ENCODE data around the gene PRR20D.
"Not testable (repeated sequence)": the region's sequence is repeated elsewhere in the genome, so short reads cannot be mapped to it uniquely, and the experiment has no call there.

Gene PRR20D
- total RNA-seq, result 0 reads per million in 3 donors

GRCh38 chr13:57160332-57160731 lies at the start of gene PRR20D:
Gene PRR20D, plus strand, starts transcription at chr13:57160632. Its CDS starts 387 bp downstream, at chr13:57161019.
- H3K27me3 ChIP-seq (replicated peaks; ENCODE audit: control insufficient read depth, insufficient read depth, low read length, poor library complexity, severe bottlenecking); H3K27ac ChIP-seq (ENCODE audit: insufficient read depth, low read length, poor library complexity, severe bottlenecking); H3K4me3 ChIP-seq (ENCODE audit: insufficient read depth, low read depth, low read length, poor library complexity, severe bottlenecking); DNase-seq; H3K4me1 ChIP-seq (ENCODE audit: control insufficient read depth, insufficient read depth, low read length, poor library complexity, severe bottlenecking); H3K9me3 ChIP-seq (ENCODE audit: control insufficient read depth, low read length); H3K36me3 ChIP-seq (ENCODE audit: control insufficient read depth, insufficient read depth, low read length): not testable (repeated sequence)

GRCh38 chr13:57114945-57115344 lies 45.5 kb upstream of the PRR20D start:
- H3K4me1 ChIP-seq (ENCODE audit: control insufficient read depth, insufficient read depth, low read length, poor library complexity, severe bottlenecking), result no peaks in the 10 kb centered on the region
- H3K27me3 ChIP-seq (replicated peaks; ENCODE audit: control insufficient read depth, insufficient read depth, low read length, poor library complexity, severe bottlenecking), result no peaks in the 10 kb centered on the region
- no peak for DNase-seq
- H3K4me3 ChIP-seq (ENCODE audit: insufficient read depth, low read depth, low read length, poor library complexity, severe bottlenecking), result no peak overlapping the region
- no peaks in the 10 kb centered on the region for H3K9me3 ChIP-seq (ENCODE audit: control insufficient read depth, low read length)
- no peak overlapping the region for H3K27ac ChIP-seq (ENCODE audit: insufficient read depth, low read length, poor library complexity, severe bottlenecking)
- H3K36me3 ChIP-seq (ENCODE audit: control insufficient read depth, insufficient read depth, low read length), result no peaks in the 10 kb centered on the region

- H3K27me3 ChIP-seq (replicated peaks; ENCODE audit: control insufficient read depth, insufficient read depth, low read length, poor library complexity, severe bottlenecking), result no peaks in the 10 kb centered on the region
- no peak overlapping the region for H3K27ac ChIP-seq (ENCODE audit: insufficient read depth, low read length, poor library complexity, severe bottlenecking)
- no peaks in the 10 kb centered on the region for H3K36me3 ChIP-seq (ENCODE audit: control insufficient read depth, insufficient read depth, low read length)
These were observed 36.8 kb upstream of the PRR20D start for GRCh38 chr13:57123681-57124080.

GRCh38 chr13:57128909-57129308 lies 31.5 kb upstream of the PRR20D start:
- DNase-seq, result no peak
- no peaks in the 10 kb centered on the region for H3K27me3 ChIP-seq (replicated peaks; ENCODE audit: control insufficient read depth, insufficient read depth, low read length, poor library complexity, severe bottlenecking)
- no peaks in the 10 kb centered on the region for H3K9me3 ChIP-seq (ENCODE audit: control insufficient read depth, low read length)
- no peaks in the 10 kb centered on the region for H3K36me3 ChIP-seq (ENCODE audit: control insufficient read depth, insufficient read depth, low read length)
- no peak overlapping the region for H3K27ac ChIP-seq (ENCODE audit: insufficient read depth, low read length, poor library complexity, severe bottlenecking)
- no peaks in the 10 kb centered on the region for H3K4me1 ChIP-seq (ENCODE audit: control insufficient read depth, insufficient read depth, low read length, poor library complexity, severe bottlenecking)
- H3K4me3 ChIP-seq (ENCODE audit: insufficient read depth, low read depth, low read length, poor library complexity, severe bottlenecking), result no peak overlapping the region

More at GRCh38 chr13:57123681-57124080, 36.8 kb upstream of the PRR20D start:
- Histone ChIP-seq H3K4me1 (ENCODE audit: control insufficient read depth, insufficient read depth, low read length, poor library complexity, severe bottlenecking) (no peaks in the 10 kb centered on the region), H3K4me3 (ENCODE audit: insufficient read depth, low read depth, low read length, poor library complexity, severe bottlenecking) (no peak overlapping the region), H3K9me3 (ENCODE audit: control insufficient read depth, low read length) (no peaks in the 10 kb centered on the region)
- DNase-seq, result no peak

- Histone ChIP-seq H3K4me3 (ENCODE audit: insufficient read depth, low read depth, low read length, poor library complexity, severe bottlenecking) (no peak overlapping the region), H3K36me3 (ENCODE audit: control insufficient read depth, insufficient read depth, low read length) (no peaks in the 10 kb centered on the region), H3K9me3 (ENCODE audit: control insufficient read depth, low read length) (no peaks in the 10 kb centered on the region), H3K27me3 (replicated peaks; ENCODE audit: control insufficient read depth, insufficient read depth, low read length, poor library complexity, severe bottlenecking) (no peaks in the 10 kb centered on the region), H3K4me1 (ENCODE audit: control insufficient read depth, insufficient read depth, low read length, poor library complexity, severe bottlenecking) (no peaks in the 10 kb centered on the region), H3K27ac (ENCODE audit: insufficient read depth, low read length, poor library complexity, severe bottlenecking) (no peak overlapping the region)
- no peak for DNase-seq
These were observed 24.3 kb upstream of the PRR20D start for GRCh38 chr13:57136093-57136492.

- H3K4me1 ChIP-seq (ENCODE audit: control insufficient read depth, insufficient read depth, low read length, poor library complexity, severe bottlenecking), result no peaks in the 10 kb centered on the region
- H3K27me3 ChIP-seq (replicated peaks; ENCODE audit: control insufficient read depth, insufficient read depth, low read length, poor library complexity, severe bottlenecking), result no peaks in the 10 kb centered on the region
- H3K9me3 ChIP-seq (ENCODE audit: control insufficient read depth, low read length), result no peaks in the 10 kb centered on the region
- no peak for DNase-seq
- no peak overlapping the region for H3K4me3 ChIP-seq (ENCODE audit: insufficient read depth, low read depth, low read length, poor library complexity, severe bottlenecking)
- H3K27ac ChIP-seq (ENCODE audit: insufficient read depth, low read length, poor library complexity, severe bottlenecking), result no peak overlapping the region
- no peaks in the 10 kb centered on the region for H3K36me3 ChIP-seq (ENCODE audit: control insufficient read depth, insufficient read depth, low read length)
These were observed 22.8 kb upstream of the PRR20D start for GRCh38 chr13:57137585-57137984.

GRCh38 chr13:57138988-57139387 lies 21.4 kb upstream of the PRR20D start:
- H3K4me3 ChIP-seq (ENCODE audit: insufficient read depth, low read depth, low read length, poor library complexity, severe bottlenecking), result no peak overlapping the region
- DNase-seq, result no peak
- H3K27ac ChIP-seq (ENCODE audit: insufficient read depth, low read length, poor library complexity, severe bottlenecking), result no peak overlapping the region
- H3K36me3 ChIP-seq (ENCODE audit: control insufficient read depth, insufficient read depth, low read length), result no peaks in the 10 kb centered on the region
- H3K4me1 ChIP-seq (ENCODE audit: control insufficient read depth, insufficient read depth, low read length, poor library complexity, severe bottlenecking), result no peaks in the 10 kb centered on the region
- no peaks in the 10 kb centered on the region for H3K27me3 ChIP-seq (replicated peaks; ENCODE audit: control insufficient read depth, insufficient read depth, low read length, poor library complexity, severe bottlenecking)
- H3K9me3 ChIP-seq (ENCODE audit: control insufficient read depth, low read length), result no peaks in the 10 kb centered on the region

GRCh38 chr13:57139781-57140180 lies 20.7 kb upstream of the PRR20D start:
- not testable (repeated sequence) for H3K27me3 ChIP-seq (replicated peaks; ENCODE audit: control insufficient read depth, insufficient read depth, low read length, poor library complexity, severe bottlenecking); DNase-seq; H3K9me3 ChIP-seq (ENCODE audit: control insufficient read depth, low read length); H3K27ac ChIP-seq (ENCODE audit: insufficient read depth, low read length, poor library complexity, severe bottlenecking); H3K4me3 ChIP-seq (ENCODE audit: insufficient read depth, low read depth, low read length, poor library complexity, severe bottlenecking); H3K36me3 ChIP-seq (ENCODE audit: control insufficient read depth, insufficient read depth, low read length); H3K4me1 ChIP-seq (ENCODE audit: control insufficient read depth, insufficient read depth, low read length, poor library complexity, severe bottlenecking)

- not testable (repeated sequence) for H3K27ac ChIP-seq (ENCODE audit: insufficient read depth, low read length, poor library complexity, severe bottlenecking); H3K36me3 ChIP-seq (ENCODE audit: control insufficient read depth, insufficient read depth, low read length); H3K9me3 ChIP-seq (ENCODE audit: control insufficient read depth, low read length); H3K4me1 ChIP-seq (ENCODE audit: control insufficient read depth, insufficient read depth, low read length, poor library complexity, severe bottlenecking); H3K4me3 ChIP-seq (ENCODE audit: insufficient read depth, low read depth, low read length, poor library complexity, severe bottlenecking); DNase-seq; H3K27me3 ChIP-seq (replicated peaks; ENCODE audit: control insufficient read depth, insufficient read depth, low read length, poor library complexity, severe bottlenecking)
These were observed 20.0 kb upstream of the PRR20D start, which contains the start of gene PRR20A for GRCh38 chr13:57140235-57140968. Gene PRR20A, plus strand, starts transcription at chr13:57140918. Its CDS starts 387 bp downstream, at chr13:57141305.

- not testable (repeated sequence) for H3K36me3 ChIP-seq (ENCODE audit: control insufficient read depth, insufficient read depth, low read length); H3K4me1 ChIP-seq (ENCODE audit: control insufficient read depth, insufficient read depth, low read length, poor library complexity, severe bottlenecking); H3K27me3 ChIP-seq (replicated peaks; ENCODE audit: control insufficient read depth, insufficient read depth, low read length, poor library complexity, severe bottlenecking); H3K4me3 ChIP-seq (ENCODE audit: insufficient read depth, low read depth, low read length, poor library complexity, severe bottlenecking); H3K9me3 ChIP-seq (ENCODE audit: control insufficient read depth, low read length); DNase-seq; H3K27ac ChIP-seq (ENCODE audit: insufficient read depth, low read length, poor library complexity, severe bottlenecking)
These were observed 13.2 kb upstream of the PRR20D start, which contains the start of gene PRR20B for GRCh38 chr13:57147188-57147587. Gene PRR20B, plus strand, starts transcription at chr13:57147488. Its CDS starts 387 bp downstream, at chr13:57147875.
